OCI-LY7 (cell line): ENCODE results near the gene PIGH. TPM values are rescaled to one million over a fixed set of nuclear protein-coding genes. Genes with fewer than 3 reads are reported as not detected.

ENCODE experiments used
- BruUV-seq: library from RNA; stranded (reverse); fragments of 400-500 nt; replicated peaks from 2 replicates; lab custom pipeline; 2021; lab: Mats Ljungman, UMichigan
- CTCF ChIA-PET: fragments of 300-600 bp; sonication (Branson Sonifier 250); formaldehyde crosslinking; loops from one replicate; lab custom pipeline; 2022; ENCODE audit warnings: antibody characterized with exemption; ENCODE audit not compliant: unreplicated experiment; lab: Charles Lee
- POLR2A ChIA-PET: fragments of 300-600 bp; sonication (Branson Sonifier 250); formaldehyde crosslinking; loops from one replicate; lab custom pipeline; 2022; ENCODE audit warnings: antibody characterized with exemption; lab: Charles Lee
- DNase-seq: peaks from one replicate; pipeline ENCODE4 v3.0.0-alpha.2; 2015; ENCODE audit warnings: low spot score
- H2AFZ ChIP-seq: fragments of 200-600 bp; sonication (generic), shearing (Covaris generic); 2 replicates; pipeline ENCODE4 v1.6.1; 2014; ENCODE audit warnings: mild to moderate bottlenecking, antibody characterized with exemption, low read length, moderate library complexity
- H3K27ac ChIP-seq: fragments of 200-600 bp; sonication (generic); 2 replicates; pipeline ENCODE4 v1.5.1; 2014; ENCODE audit warnings: mixed run types, low read depth, mild to moderate bottlenecking, moderate library complexity, low read length, inconsistent platforms; ENCODE audit not compliant: poor library complexity, severe bottlenecking
- H3K36me3 ChIP-seq: fragments of 200-600 bp; sonication (generic); 2 replicates; pipeline ENCODE4 v1.6.1; 2014; ENCODE audit warnings: mild to moderate bottlenecking, antibody characterized with exemption, low read length, moderate library complexity, mixed read lengths; ENCODE audit not compliant: insufficient read depth
- H3K4me1 ChIP-seq: fragments of 200-600 bp; sonication (generic); 2 replicates; pipeline ENCODE4 v1.5.1; 2014; ENCODE audit warnings: mild to moderate bottlenecking, low read length; ENCODE audit not compliant: insufficient read depth, poor library complexity, severe bottlenecking
- H3K4me2 ChIP-seq: fragments of 200-600 bp; sonication (generic); 2 replicates; pipeline ENCODE4 v1.6.1; 2014; ENCODE audit warnings: mild to moderate bottlenecking, low read length
- H3K4me3 ChIP-seq: fragments of 200-600 bp; sonication (generic); 2 replicates; pipeline ENCODE4 v1.5.1; 2014; ENCODE audit warnings: mild to moderate bottlenecking, low read depth, low read length; ENCODE audit not compliant: poor library complexity, severe bottlenecking
- H3K79me2 ChIP-seq: fragments of 200-600 bp; sonication (generic); 2 replicates; pipeline ENCODE4 v1.6.1; 2016; ENCODE audit warnings: low read depth, mild to moderate bottlenecking, low read length, moderate library complexity, mixed read lengths; ENCODE audit not compliant: insufficient read depth
- H3K9me2 ChIP-seq: fragments of 200-600 bp; sonication (generic); 2 replicates; pipeline ENCODE4 v1.6.1; 2016; ENCODE audit warnings: mild to moderate bottlenecking, low read length, mixed read lengths; ENCODE audit not compliant: insufficient read depth
- H3K9me3 ChIP-seq: fragments of 200-600 bp; sonication (generic); 2 replicates; pipeline ENCODE4 v1.6.1; 2014; ENCODE audit warnings: mild to moderate bottlenecking, mixed run types, low read length, mixed read lengths
- H4K20me1 ChIP-seq: fragments of 200-600 bp; sonication (generic); 2 replicates; pipeline ENCODE4 v1.6.1; 2014; ENCODE audit warnings: mild to moderate bottlenecking, antibody characterized with exemption, low read length, moderate library complexity, mixed read lengths; ENCODE audit not compliant: insufficient read depth
- EZH2phosphoT487 ChIP-seq: fragments of 200-600 bp; sonication (generic); IDR thresholded peaks from 2 replicates; pipeline ENCODE4 v1.6.1; 2018; ENCODE audit warnings: low read depth, borderline replicate concordance, mild to moderate bottlenecking, mixed run types, antibody characterized with exemption, low read length, moderate library complexity, mixed read lengths
- intact Hi-C: fragments of 100-400 bp; cut with micrococcal nuclease; formaldehyde crosslinking; loops from one replicate; pipeline ENCODE4 v1.10.0; 2022; ENCODE audit not compliant: unreplicated experiment
- total RNA-seq, 2 experiments: library from RNA; depleted of rRNA in 1 of 2; stranded (reverse); fragments of >200 nt in 1 of 2; shearing (Covaris generic) in 1 of 2; gene quantifications; 2 replicates each; pipeline ENCODE4 v1.2.3, GENCODE V29; 2014 to 2022
- TF ChIP-seq, protein P1 (sequence below): fragments of 200-600 bp; sonication (generic); conservative IDR thresholded peaks from 2 replicates; pipeline ENCODE4 v1.5.1; 2014; ENCODE audit warnings: mild to moderate bottlenecking, antibody characterized with exemption, low read length, moderate library complexity, mixed read lengths

PIGH gene
- total RNA-seq, 2 experiments from 2014 or later, result 15.5 to 23.0 TPM

DNA sequence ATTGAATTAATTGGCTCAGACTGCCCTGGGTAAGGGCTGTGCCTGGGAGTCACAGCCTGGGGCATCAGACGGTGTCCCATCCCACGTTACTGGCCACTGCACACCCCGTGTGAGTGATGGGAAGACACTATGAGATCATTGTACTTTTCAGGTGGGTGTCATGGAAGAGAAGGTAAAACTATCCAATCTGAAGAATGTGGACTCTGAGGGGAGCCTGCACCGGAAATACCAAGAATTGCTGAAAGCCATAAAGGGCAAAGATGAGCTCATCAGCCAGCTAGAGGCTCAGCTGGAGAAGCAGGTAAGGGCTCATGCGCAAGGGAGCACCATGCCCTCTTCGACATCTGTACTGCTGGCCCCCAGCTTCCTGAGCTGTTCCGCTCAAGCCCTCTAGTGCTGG is 43.0 kb downstream of the PIGH start:
- Histone ChIP-seq H4K20me1 (no peaks in the 10 kb centered on the region), H3K27ac (no peak overlapping the region), H2AFZ (no peak overlapping the region), H3K4me1 (no peaks in the 10 kb centered on the region), H3K4me2 (no peak overlapping the region), H3K36me3 (no peaks in the 10 kb centered on the region), H3K79me2 (no peaks in the 10 kb centered on the region), H3K9me3 (no peaks in the 10 kb centered on the region), H3K4me3 (no peak overlapping the region), H3K9me2 (no peaks in the 10 kb centered on the region)
- CTCF ChIA-PET, result no interaction called here
- TF ChIP-seq EZH2phosphoT487, result no peak
- TF ChIP-seq, protein P1, sequence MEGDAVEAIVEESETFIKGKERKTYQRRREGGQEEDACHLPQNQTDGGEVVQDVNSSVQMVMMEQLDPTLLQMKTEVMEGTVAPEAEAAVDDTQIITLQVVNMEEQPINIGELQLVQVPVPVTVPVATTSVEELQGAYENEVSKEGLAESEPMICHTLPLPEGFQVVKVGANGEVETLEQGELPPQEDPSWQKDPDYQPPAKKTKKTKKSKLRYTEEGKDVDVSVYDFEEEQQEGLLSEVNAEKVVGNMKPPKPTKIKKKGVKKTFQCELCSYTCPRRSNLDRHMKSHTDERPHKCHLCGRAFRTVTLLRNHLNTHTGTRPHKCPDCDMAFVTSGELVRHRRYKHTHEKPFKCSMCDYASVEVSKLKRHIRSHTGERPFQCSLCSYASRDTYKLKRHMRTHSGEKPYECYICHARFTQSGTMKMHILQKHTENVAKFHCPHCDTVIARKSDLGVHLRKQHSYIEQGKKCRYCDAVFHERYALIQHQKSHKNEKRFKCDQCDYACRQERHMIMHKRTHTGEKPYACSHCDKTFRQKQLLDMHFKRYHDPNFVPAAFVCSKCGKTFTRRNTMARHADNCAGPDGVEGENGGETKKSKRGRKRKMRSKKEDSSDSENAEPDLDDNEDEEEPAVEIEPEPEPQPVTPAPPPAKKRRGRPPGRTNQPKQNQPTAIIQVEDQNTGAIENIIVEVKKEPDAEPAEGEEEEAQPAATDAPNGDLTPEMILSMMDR, result no peak
- POLR2A ChIA-PET, result interaction anchor here (0.9 kb wide), 1 partner anchor 128 kb away, joined by 3 read pairs; no protein-coding TSS in a partner anchor
- intact Hi-C loops, result no loop called here
- BruUV-seq, result no TSS peak
- no peak for DNase-seq

- H3K4me2 ChIP-seq, result no peak overlapping the region
- no peak for TF ChIP-seq EZH2phosphoT487
- TF ChIP-seq, protein P1, result no peak
- no peaks in the 10 kb centered on the region for H3K9me2 ChIP-seq
- no peaks in the 10 kb centered on the region for H3K79me2 ChIP-seq
- BruUV-seq, result no TSS peak
- H3K36me3 ChIP-seq, result no peaks in the 10 kb centered on the region
- H4K20me1 ChIP-seq, result no peaks in the 10 kb centered on the region
- ChIA-PET CTCF (no interaction called here), POLR2A (interaction anchor here (0.9 kb wide), 1 partner anchor 128 kb away, joined by 3 read pairs; no protein-coding TSS in a partner anchor)
- H2AFZ ChIP-seq, result no peak overlapping the region
- DNase-seq, result no peak
- H3K4me1 ChIP-seq, result no peaks in the 10 kb centered on the region
- H3K27ac ChIP-seq, result no peak overlapping the region
- no peak overlapping the region for H3K4me3 ChIP-seq
- intact Hi-C loops, result no loop called here
- no peaks in the 10 kb centered on the region for H3K9me3 ChIP-seq
Observed at GRCh38 chr14:67556671-67557070, 43.4 kb downstream of the PIGH start.

- Histone ChIP-seq H3K36me3 (no peaks in the 10 kb centered on the region), H2AFZ (no peak overlapping the region), H3K79me2 (no peaks in the 10 kb centered on the region), H3K4me3 (no peak overlapping the region), H3K9me2 (no peaks in the 10 kb centered on the region), H3K9me3 (no peaks in the 10 kb centered on the region), H4K20me1 (no peaks in the 10 kb centered on the region), H3K4me2 (no peak overlapping the region), H3K27ac (no peak overlapping the region), H3K4me1 (no peaks in the 10 kb centered on the region)
- CTCF ChIA-PET, result no interaction called here
- POLR2A ChIA-PET, result no interaction called here
- intact Hi-C loops, result no loop called here
- no peak for DNase-seq
- no TSS peak for BruUV-seq
- TF ChIP-seq EZH2phosphoT487, result no peak
- TF ChIP-seq, protein P1, result no peak
Observed at GRCh38 chr14:67555518-67556090, 44.5 kb downstream of the PIGH start.
